DOHH2 (cell line): ENCODE measurements around the gene ITGAV.

ENCODE experiments used
- EZH2phosphoT487 ChIP-seq: fragments of 200-600 bp; sonication (generic); IDR thresholded peaks from 2 replicates; pipeline ENCODE4 v1.6.1; 2017; ENCODE audit warnings: borderline replicate concordance, mild to moderate bottlenecking, antibody characterized with exemption, low read length, moderate library complexity, mixed read lengths
- TF ChIP-seq, protein P1 (sequence below): fragments of 200-600 bp; sonication (generic); IDR thresholded peaks from one replicate; pipeline ENCODE4 v1.5.1; 2014; ENCODE audit warnings: antibody characterized with exemption, mild to moderate bottlenecking, low read depth, low read length; ENCODE audit not compliant: poor library complexity, severe bottlenecking

DNA sequence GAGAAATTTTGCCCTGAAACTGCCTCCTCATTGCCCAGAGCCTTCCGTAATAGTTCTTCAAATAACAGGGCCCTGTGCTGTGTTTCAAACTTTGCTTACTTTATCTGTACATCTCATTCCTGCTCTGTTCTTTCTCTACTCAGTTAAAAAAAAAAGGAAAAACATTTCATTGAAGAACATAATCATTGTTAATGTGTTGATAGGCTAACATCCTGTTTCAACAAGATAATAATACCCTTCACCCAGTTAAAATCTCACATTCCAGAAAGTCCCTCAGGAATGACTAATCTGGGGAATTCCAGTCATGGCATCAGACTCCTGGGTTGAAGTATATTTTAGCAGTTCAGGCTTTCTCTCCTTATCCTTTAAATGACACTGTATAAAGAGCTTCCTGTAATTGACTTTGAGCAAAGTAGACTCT, 45.6 kb upstream of the ITGAV start:
- TF ChIP-seq, protein P1, sequence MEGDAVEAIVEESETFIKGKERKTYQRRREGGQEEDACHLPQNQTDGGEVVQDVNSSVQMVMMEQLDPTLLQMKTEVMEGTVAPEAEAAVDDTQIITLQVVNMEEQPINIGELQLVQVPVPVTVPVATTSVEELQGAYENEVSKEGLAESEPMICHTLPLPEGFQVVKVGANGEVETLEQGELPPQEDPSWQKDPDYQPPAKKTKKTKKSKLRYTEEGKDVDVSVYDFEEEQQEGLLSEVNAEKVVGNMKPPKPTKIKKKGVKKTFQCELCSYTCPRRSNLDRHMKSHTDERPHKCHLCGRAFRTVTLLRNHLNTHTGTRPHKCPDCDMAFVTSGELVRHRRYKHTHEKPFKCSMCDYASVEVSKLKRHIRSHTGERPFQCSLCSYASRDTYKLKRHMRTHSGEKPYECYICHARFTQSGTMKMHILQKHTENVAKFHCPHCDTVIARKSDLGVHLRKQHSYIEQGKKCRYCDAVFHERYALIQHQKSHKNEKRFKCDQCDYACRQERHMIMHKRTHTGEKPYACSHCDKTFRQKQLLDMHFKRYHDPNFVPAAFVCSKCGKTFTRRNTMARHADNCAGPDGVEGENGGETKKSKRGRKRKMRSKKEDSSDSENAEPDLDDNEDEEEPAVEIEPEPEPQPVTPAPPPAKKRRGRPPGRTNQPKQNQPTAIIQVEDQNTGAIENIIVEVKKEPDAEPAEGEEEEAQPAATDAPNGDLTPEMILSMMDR, result no peak
- no peak for TF ChIP-seq EZH2phosphoT487
